NCI-H510A treated with DMSO at 0.1 percent for 48 hours (cell line): Measurements from ENCODE around the gene LRRC49.

Experiments
- DNase-seq: peaks from one replicate; lab custom pipeline; 2025; lab: John Stamatoyannopoulos, UW

The LRRC49 gene

DNA sequence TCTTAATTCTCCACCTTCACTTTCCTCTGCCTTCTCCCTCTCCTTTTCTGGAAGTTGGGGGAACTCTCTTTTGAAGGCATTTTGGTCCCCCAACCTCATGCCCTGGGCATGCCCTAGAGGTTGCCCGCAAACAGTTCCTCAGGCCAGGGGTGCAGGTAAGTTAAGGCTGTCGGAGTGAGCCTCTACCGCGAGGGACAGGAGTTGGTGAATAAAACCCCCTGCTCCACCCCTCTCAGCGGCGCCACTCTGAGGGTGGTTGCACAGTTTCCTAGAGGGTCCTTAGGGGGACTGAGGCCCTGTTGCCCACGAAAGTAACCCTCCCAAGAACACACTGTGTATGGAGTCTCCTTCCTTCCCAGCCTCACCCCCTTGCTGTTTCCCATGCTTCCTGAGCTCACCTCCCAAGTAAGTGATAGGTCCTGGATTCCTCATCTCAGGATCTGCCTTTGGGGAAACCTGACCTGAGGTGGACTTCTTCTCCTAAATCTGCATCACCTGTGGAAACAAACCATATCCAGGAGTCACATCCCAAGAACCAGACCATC, 199.5 kb downstream of the LRRC49 start:
- DNase-seq, result no peak

DNA sequence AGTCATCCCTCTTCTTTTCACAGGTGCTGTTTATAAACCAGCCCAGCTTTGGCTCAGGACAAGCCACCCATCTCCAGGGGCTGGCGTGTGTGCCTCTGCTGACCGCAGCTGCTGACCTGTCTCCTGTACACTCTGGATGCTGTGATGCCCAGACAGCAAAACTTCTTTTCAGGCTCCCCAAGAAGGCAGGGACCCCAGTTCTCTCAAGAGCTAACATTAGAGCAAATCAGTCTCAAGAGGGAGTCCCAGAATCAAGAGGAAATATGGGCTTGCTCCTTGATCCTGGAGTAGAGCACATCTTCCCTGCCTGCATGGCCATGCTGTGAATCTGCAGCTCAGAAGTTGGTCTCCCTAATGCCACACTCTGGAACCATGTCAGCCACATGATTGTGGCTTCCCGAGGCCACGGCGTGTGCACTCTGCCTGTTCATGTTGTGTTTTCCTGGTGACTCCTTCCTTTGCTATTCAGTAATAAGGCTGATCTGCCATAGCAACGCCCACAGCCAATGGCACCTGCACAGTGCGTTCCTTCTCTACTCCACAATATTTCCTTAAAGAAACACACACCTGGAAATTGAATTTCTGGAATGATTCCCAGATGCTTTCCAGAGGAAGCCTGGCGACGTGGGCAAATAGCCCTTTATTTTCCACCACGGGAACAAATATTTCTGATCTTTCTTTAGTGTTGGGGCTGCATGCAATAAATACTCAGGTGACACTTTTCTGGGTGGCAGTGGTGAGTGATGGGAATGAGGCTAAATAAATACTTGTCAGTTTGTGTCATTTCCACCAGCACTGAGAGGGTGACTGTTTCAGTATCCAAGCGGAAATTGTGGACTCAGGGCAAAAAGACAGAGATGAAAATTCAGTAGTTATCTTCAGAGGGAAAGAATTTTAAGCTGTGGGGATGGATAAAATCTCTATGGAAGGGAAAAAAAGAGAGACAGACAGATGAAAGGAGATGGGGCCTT, 200.7 kb downstream of the LRRC49 start:
- DNase-seq, result no peak

DNA sequence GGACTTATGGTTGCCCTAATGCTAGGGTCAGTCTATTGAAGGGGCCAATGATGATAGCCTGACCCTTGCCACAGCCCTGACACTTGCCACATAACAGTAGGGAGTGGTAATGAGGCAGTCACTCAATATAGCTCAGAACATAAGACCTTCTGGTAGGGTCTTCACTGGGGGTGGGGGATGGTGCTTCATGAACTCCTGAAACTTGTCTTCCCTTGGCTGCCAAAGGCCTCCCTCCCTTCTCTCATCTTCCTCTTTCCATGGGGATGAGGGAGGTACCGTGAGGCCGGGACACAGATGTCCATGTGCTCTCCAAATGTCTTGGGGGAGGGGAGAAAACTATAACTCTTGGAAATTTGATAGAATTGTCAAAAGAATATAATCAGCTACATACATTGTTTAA, 201.5 kb downstream of the LRRC49 start:
- no peak for DNase-seq

DNA sequence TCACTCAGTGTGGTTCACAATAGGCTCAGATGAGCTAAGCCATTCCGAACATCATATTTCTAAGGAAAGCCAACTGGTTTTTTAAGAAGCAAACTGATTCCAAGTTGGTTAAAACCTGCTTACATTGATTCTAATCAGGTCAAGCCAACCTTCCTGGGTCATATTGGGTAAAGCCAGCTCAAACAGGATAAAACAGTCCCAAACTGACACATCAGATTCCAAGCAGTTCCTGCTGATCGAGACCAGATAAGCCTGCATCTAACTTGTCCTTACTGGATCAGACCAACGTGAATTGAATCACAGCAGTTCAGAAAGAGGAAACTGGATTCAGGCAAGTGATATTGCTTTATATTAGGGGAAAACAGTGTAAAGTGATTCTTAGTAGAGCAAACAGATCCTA, 204.1 kb downstream of the LRRC49 start:
- no peak for DNase-seq

DNA sequence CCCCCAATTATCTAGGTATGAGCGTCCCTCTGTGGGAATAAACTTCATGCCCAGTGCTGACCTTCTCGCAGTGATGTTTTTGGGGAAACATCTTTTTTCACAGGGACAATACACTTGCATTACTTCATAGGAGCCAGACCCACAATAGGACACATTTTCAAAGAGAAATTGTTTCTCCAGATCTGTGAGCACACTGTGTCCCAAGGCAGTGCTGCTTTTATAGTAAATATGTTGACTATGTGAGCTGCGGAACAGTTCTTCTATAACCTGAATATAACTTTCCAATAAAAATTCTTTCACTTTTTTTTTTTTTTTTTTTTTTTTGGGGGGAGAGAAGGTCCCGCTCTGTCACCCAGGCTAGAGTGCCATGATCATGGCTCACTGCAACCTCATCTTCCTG, 205.3 kb downstream of the LRRC49 start:
- no peak for DNase-seq

DNA sequence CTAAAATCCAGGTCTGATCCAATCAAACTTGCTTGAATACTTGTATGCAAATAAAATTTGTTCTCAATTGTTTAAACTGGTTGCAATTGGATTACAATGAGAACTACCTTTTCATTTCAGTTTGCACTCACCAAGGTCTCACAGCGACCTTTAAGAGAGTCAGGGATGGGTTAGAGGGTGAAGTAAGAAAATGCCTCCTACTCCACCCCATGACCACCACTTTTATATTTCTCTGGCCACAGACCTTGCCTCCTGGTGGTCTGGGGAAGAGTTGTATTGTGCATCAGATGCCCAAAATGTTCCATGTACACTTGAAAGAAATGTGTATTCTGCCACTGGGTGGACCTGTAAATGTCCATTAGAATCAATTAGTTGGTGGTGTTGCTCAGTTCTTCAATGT, 206.3 kb downstream of the LRRC49 start:
- no peak for DNase-seq
